ENCODE data around the gene PCBD2. TPM values are rescaled to one million over a fixed set of nuclear protein-coding genes. Genes with fewer than 3 reads are reported as not detected.

The PCBD2 gene
- total and polyA plus RNA-seq, 2 experiments from 2014 or later = 8.7 to 16.0 TPM

- TF ChIP-seq ZNF462 (CRISPR knock-in tag; IDR thresholded peaks at IDR 0.05) (no peak), CREB1 (CRISPR knock-in tag; IDR thresholded peaks at IDR 0.05; ENCODE audit: low read depth) (no peak), CTCF (conservative IDR thresholded peaks at IDR 0.05; ENCODE audit: low read depth in 2 of 2) (peak in 1 of 2 experiments; percentile 20; a peak in 1 of 4 replicates)
Observed at GRCh38 chr5:134887593-134888159, 17.3 kb upstream of the PCBD2 start (continued).

- Histone ChIP-seq H3K27me3 (ENCODE audit: insufficient read depth) (no peaks in the 10 kb centered on the region), H3K4me2 (no peak overlapping the region), H2AFZ (no peak overlapping the region), H3F3A (replicated peaks; ENCODE audit: low read depth) (no peaks in the 10 kb centered on the region), H3K36me3 (ENCODE audit: insufficient read depth) (peaks cover 4% of the 10 kb centered on the region; the same call in 1 of the 2 replicates), H3K4me3 (no peak overlapping the region), H3K9me2 (ENCODE audit: insufficient read depth) (no peaks in the 10 kb centered on the region), H3K4me1 (ENCODE audit: insufficient read depth) (no peaks in the 10 kb centered on the region), H3K27ac (ENCODE audit: low read depth) (no peak overlapping the region), H4K20me1 (replicated peaks; ENCODE audit: insufficient read depth) (0 out of 2 replicates have a peak, but pooled peaks cover 6% of the 10 kb centered on the region), H3K79me2 (replicated peaks; ENCODE audit: insufficient read depth) (peaks cover 9% of the 10 kb centered on the region; the same call in 1 of the 2 replicates)
- H3K27ac Mint-ChIP-seq = no peak overlapping the region
- peaks cover 6% of the 10 kb centered on the region for H3K27me3 Mint-ChIP-seq (ENCODE audit: insufficient read depth, low read depth, poor library complexity)
- no peak overlapping the region for H3K4me3 Mint-ChIP-seq
- no peak for DNase-seq (ENCODE audit: low spot score)
- H3K9me3 Mint-ChIP-seq = no peaks in the 10 kb centered on the region
- H3K4me1 Mint-ChIP-seq = peaks cover 9% of the 10 kb centered on the region; the same call in 2 of the 3 replicates
- no peak for ATAC-seq
- H3K36me3 Mint-ChIP-seq (ENCODE audit: low read depth) = peaks cover 12% of the 10 kb centered on the region; the same call in 2 of the 3 replicates
- TF ChIP-seq CREB1 (CRISPR knock-in tag; IDR thresholded peaks at IDR 0.05; ENCODE audit: low read depth) = no peak
- no peak for TF ChIP-seq CTCF (conservative IDR thresholded peaks at IDR 0.05; ENCODE audit: low read depth in 2 of 2)
- TF ChIP-seq ZNF114 (CRISPR knock-in tag; IDR thresholded peaks at IDR 0.05) = no peak
- no peak for TF ChIP-seq STAT1 (IDR thresholded peaks at IDR 0.05; ENCODE audit: unreplicated experiment)
- no peak for TF ChIP-seq JUNB (IDR thresholded peaks at IDR 0.05; ENCODE audit: unreplicated experiment)
Observed at GRCh38 chr5:134889335-134889734, 15.6 kb upstream of the PCBD2 start.

Measured in GM23338 (cell line).